OCI-LY7 (cell line): ENCODE measurements around the gene SPACA9. TPM values are rescaled to one million over a fixed set of nuclear protein-coding genes. Genes with fewer than 3 reads are reported as not detected.

Source experiments
- BruUV-seq: library from RNA; stranded (reverse); fragments of 400-500 nt; replicated peaks from 2 replicates; lab custom pipeline; 2021; lab: Mats Ljungman, UMichigan
- CTCF ChIA-PET: fragments of 300-600 bp; sonication (Branson Sonifier 250); formaldehyde crosslinking; loops from one replicate; lab custom pipeline; 2022; ENCODE audit warnings: antibody characterized with exemption; ENCODE audit not compliant: unreplicated experiment; lab: Charles Lee
- POLR2A ChIA-PET: fragments of 300-600 bp; sonication (Branson Sonifier 250); formaldehyde crosslinking; loops from one replicate; lab custom pipeline; 2022; ENCODE audit warnings: antibody characterized with exemption; lab: Charles Lee
- DNase-seq: peaks from one replicate; pipeline ENCODE4 v3.0.0-alpha.2; 2015; ENCODE audit warnings: low spot score
- H2AFZ ChIP-seq: fragments of 200-600 bp; sonication (generic), shearing (Covaris generic); 2 replicates; pipeline ENCODE4 v1.6.1; 2014; ENCODE audit warnings: mild to moderate bottlenecking, antibody characterized with exemption, low read length, moderate library complexity
- H3K27ac ChIP-seq: fragments of 200-600 bp; sonication (generic); 2 replicates; pipeline ENCODE4 v1.5.1; 2014; ENCODE audit warnings: mixed run types, low read depth, mild to moderate bottlenecking, moderate library complexity, low read length, inconsistent platforms; ENCODE audit not compliant: poor library complexity, severe bottlenecking
- H3K36me3 ChIP-seq: fragments of 200-600 bp; sonication (generic); 2 replicates; pipeline ENCODE4 v1.6.1; 2014; ENCODE audit warnings: mild to moderate bottlenecking, antibody characterized with exemption, low read length, moderate library complexity, mixed read lengths; ENCODE audit not compliant: insufficient read depth
- H3K4me1 ChIP-seq: fragments of 200-600 bp; sonication (generic); 2 replicates; pipeline ENCODE4 v1.5.1; 2014; ENCODE audit warnings: mild to moderate bottlenecking, low read length; ENCODE audit not compliant: insufficient read depth, poor library complexity, severe bottlenecking
- H3K4me2 ChIP-seq: fragments of 200-600 bp; sonication (generic); 2 replicates; pipeline ENCODE4 v1.6.1; 2014; ENCODE audit warnings: mild to moderate bottlenecking, low read length
- H3K4me3 ChIP-seq: fragments of 200-600 bp; sonication (generic); 2 replicates; pipeline ENCODE4 v1.5.1; 2014; ENCODE audit warnings: mild to moderate bottlenecking, low read depth, low read length; ENCODE audit not compliant: poor library complexity, severe bottlenecking
- H3K79me2 ChIP-seq: fragments of 200-600 bp; sonication (generic); 2 replicates; pipeline ENCODE4 v1.6.1; 2016; ENCODE audit warnings: low read depth, mild to moderate bottlenecking, low read length, moderate library complexity, mixed read lengths; ENCODE audit not compliant: insufficient read depth
- H3K9me2 ChIP-seq: fragments of 200-600 bp; sonication (generic); 2 replicates; pipeline ENCODE4 v1.6.1; 2016; ENCODE audit warnings: mild to moderate bottlenecking, low read length, mixed read lengths; ENCODE audit not compliant: insufficient read depth
- H3K9me3 ChIP-seq: fragments of 200-600 bp; sonication (generic); 2 replicates; pipeline ENCODE4 v1.6.1; 2014; ENCODE audit warnings: mild to moderate bottlenecking, mixed run types, low read length, mixed read lengths
- H4K20me1 ChIP-seq: fragments of 200-600 bp; sonication (generic); 2 replicates; pipeline ENCODE4 v1.6.1; 2014; ENCODE audit warnings: mild to moderate bottlenecking, antibody characterized with exemption, low read length, moderate library complexity, mixed read lengths; ENCODE audit not compliant: insufficient read depth
- CTCF ChIP-seq: fragments of 200-600 bp; sonication (generic); conservative IDR thresholded peaks from 2 replicates; pipeline ENCODE4 v1.5.1; 2014; ENCODE audit warnings: mild to moderate bottlenecking, antibody characterized with exemption, low read length, moderate library complexity, mixed read lengths
- EZH2phosphoT487 ChIP-seq: fragments of 200-600 bp; sonication (generic); IDR thresholded peaks from 2 replicates; pipeline ENCODE4 v1.6.1; 2018; ENCODE audit warnings: low read depth, borderline replicate concordance, mild to moderate bottlenecking, mixed run types, antibody characterized with exemption, low read length, moderate library complexity, mixed read lengths
- intact Hi-C: fragments of 100-400 bp; cut with micrococcal nuclease; formaldehyde crosslinking; loops from one replicate; pipeline ENCODE4 v1.10.0; 2022; ENCODE audit not compliant: unreplicated experiment
- total RNA-seq, 2 experiments: library from RNA; depleted of rRNA in 1 of 2; stranded (reverse); fragments of >200 nt in 1 of 2; shearing (Covaris generic) in 1 of 2; gene quantifications; 2 replicates each; pipeline ENCODE4 v1.2.3, GENCODE V29; 2014 to 2022

Gene SPACA9
- total RNA-seq, 2 experiments from 2014 or later: 1.1 to 5.7 TPM

- intact Hi-C loops: no loop called here
- no peaks in the 10 kb centered on the region for H3K9me2 ChIP-seq
- ChIA-PET POLR2A (interaction anchor here (0.7 kb wide), 1 partner anchor 29 kb away, joined by 3 read pairs; no protein-coding TSS in a partner anchor), CTCF (no interaction called here)
- H3K79me2 ChIP-seq: no peaks in the 10 kb centered on the region
- no peak overlapping the region for H3K27ac ChIP-seq
- peaks cover 62% of the 10 kb centered on the region for H3K36me3 ChIP-seq
- no peaks in the 10 kb centered on the region for H3K4me1 ChIP-seq
- no peak for DNase-seq
- H3K9me3 ChIP-seq: no peaks in the 10 kb centered on the region
- no peak for TF ChIP-seq EZH2phosphoT487
- TF ChIP-seq CTCF: no peak
- no peak overlapping the region for H3K4me3 ChIP-seq
- BruUV-seq: TSS peak; percentile 17
- no peaks in the 10 kb centered on the region for H4K20me1 ChIP-seq
- no peak overlapping the region for H2AFZ ChIP-seq
- H3K4me2 ChIP-seq: no peak overlapping the region
Observed at GRCh38 chr9:132896264-132896663, 17.6 kb downstream of the SPACA9 start.

GRCh38 chr9:132896906-132897305 lies 18.2 kb downstream of the SPACA9 start:
- no peak for TF ChIP-seq CTCF
- no peak for TF ChIP-seq EZH2phosphoT487
- Histone ChIP-seq H3K36me3 (peaks cover 68% of the 10 kb centered on the region), H3K4me3 (no peak overlapping the region), H3K4me2 (no peak overlapping the region), H4K20me1 (no peaks in the 10 kb centered on the region), H3K9me2 (no peaks in the 10 kb centered on the region), H3K79me2 (no peaks in the 10 kb centered on the region), H3K27ac (no peak overlapping the region), H2AFZ (no peak overlapping the region), H3K9me3 (no peaks in the 10 kb centered on the region), H3K4me1 (no peaks in the 10 kb centered on the region)
- ChIA-PET CTCF (no interaction called here), POLR2A (interaction anchor here (0.6 to 0.7 kb wide), 3 partner anchors 22 to 373 kb away, joined by 3 to 5 read pairs (median 4); no protein-coding TSS in a partner anchor)
- intact Hi-C loops: no loop called here
- no peak for DNase-seq
- BruUV-seq: no TSS peak

- Histone ChIP-seq H2AFZ (no peak overlapping the region), H3K9me2 (no peaks in the 10 kb centered on the region), H3K4me2 (no peak overlapping the region), H4K20me1 (no peaks in the 10 kb centered on the region), H3K9me3 (no peaks in the 10 kb centered on the region), H3K4me3 (no peak overlapping the region), H3K79me2 (no peaks in the 10 kb centered on the region), H3K27ac (no peak overlapping the region), H3K36me3 (peaks cover 73% of the 10 kb centered on the region), H3K4me1 (no peaks in the 10 kb centered on the region)
- intact Hi-C loops: no loop called here
- ChIA-PET POLR2A (interaction anchor here (0.7 kb wide), 1 partner anchor 47 kb away, joined by 3 read pairs; no protein-coding TSS in a partner anchor), CTCF (no interaction called here)
- no peak for TF ChIP-seq EZH2phosphoT487
- no peak for TF ChIP-seq CTCF
- BruUV-seq: no TSS peak
- DNase-seq: no peak
Observed at GRCh38 chr9:132898051-132898450, 19.4 kb downstream of the SPACA9 start.
